ENCODE measurements around the gene AGTRAP. TPM values are rescaled to one million over a fixed set of nuclear protein-coding genes. Genes with fewer than 3 reads are reported as not detected.

The AGTRAP gene
- 23.8 and 26.4 TPM in 2 replicates for total RNA-seq

GRCh38 chr1:11735854-11736745 is at the start of gene AGTRAP:
AGTRAP (plus strand) TSS chr1:11736136; CDS start chr1:11736209, 73 bp downstream.

GRCh38 chr1:11691302-11691914 is 44.5 kb upstream of the AGTRAP start, which contains the start of gene DRAXIN:
DRAXIN (plus strand) TSS chr1:11691710; CDS start chr1:11706259, 14,549 bp downstream.

GRCh38 chr1:11761988-11762406 is 26.1 kb downstream of the AGTRAP start, which contains the start of gene C1orf167:
C1orf167 (plus strand) TSS chr1:11762193; CDS start chr1:11764401, 2,208 bp downstream.

Other genes starting within 250 kb of the AGTRAP start
- gene FBXO2, start 81.7 kb upstream of the AGTRAP start, total RNA-seq: 0.66 and 0.72 TPM in 2 replicates
- 7.6 and 8.3 TPM in 2 replicates for gene FBXO44, start 81.3 kb upstream of the AGTRAP start, total RNA-seq
- gene FBXO6, start 71.9 kb upstream of the AGTRAP start, total RNA-seq: 1.9 and 2.7 TPM in 2 replicates
- 29.6 and 31.2 TPM in 2 replicates for gene MAD2L2, start 55.0 kb upstream of the AGTRAP start, total RNA-seq
- gene DRAXIN, start 44.4 kb upstream of the AGTRAP start, total RNA-seq: 0.09 and 1.4 TPM in 2 replicates
- 0.09 TPM in 1 of 2 replicates, not detected in the other for gene C1orf167, start 26.1 kb downstream of the AGTRAP start, total RNA-seq
- gene MTHFR, start 69.8 kb downstream of the AGTRAP start, total RNA-seq: 14.6 and 18.5 TPM in 2 replicates
- gene CLCN6, start 70.1 kb downstream of the AGTRAP start, total RNA-seq: 4.0 and 6.2 TPM in 2 replicates
- not detected in 2 replicates for gene NPPA, start 111.6 kb downstream of the AGTRAP start, total RNA-seq
- gene NPPB, start 122.8 kb downstream of the AGTRAP start, total RNA-seq: 0.54 and 1.5 TPM in 2 replicates
- gene KIAA2013, start 190.3 kb downstream of the AGTRAP start, total RNA-seq: 46.8 and 53.2 TPM in 2 replicates
- 199 and 446 TPM in 2 replicates for gene PLOD1, start 198.6 kb downstream of the AGTRAP start, total RNA-seq
- gene MFN2, start 244.3 kb downstream of the AGTRAP start, total RNA-seq: 50.0 and 53.9 TPM in 2 replicates